Subcutaneous abdominal adipose tissue (tissue), 5 donors: ENCODE results near the gene RALGPS1.
A peak's percentile ranks its signal among the peaks of the same experiment; 100 is the strongest.

Source experiments
- H3K27ac ChIP-seq: one replicate; pipeline ENCODE4 v1.7.0; 2013; ENCODE audit warnings: low read depth, mild to moderate bottlenecking, inconsistent platforms, low read length, moderate library complexity
- H3K27me3 ChIP-seq, 5 donors: one replicate each; pipeline ENCODE4 v1.7.0; 2013; ENCODE audit warnings: low read length in 5 of 5, inconsistent platforms in 1 of 5; ENCODE audit not compliant: control insufficient read depth in 5 of 5, insufficient read depth in 4 of 5
- H3K36me3 ChIP-seq, 5 donors: one replicate each; pipeline ENCODE4 v1.7.0; 2013; ENCODE audit warnings: low read length in 5 of 5; ENCODE audit not compliant: control insufficient read depth in 5 of 5, insufficient read depth in 5 of 5
- H3K4me1 ChIP-seq, 5 donors: one replicate each; pipeline ENCODE4 v1.7.0; 2013; ENCODE audit warnings: low read length in 5 of 5, mild to moderate bottlenecking in 3 of 5, moderate library complexity in 1 of 5; ENCODE audit not compliant: control insufficient read depth in 5 of 5, insufficient read depth in 5 of 5
- H3K4me3 ChIP-seq, 5 donors: one replicate each; pipeline ENCODE4 v1.7.0; 2013; ENCODE audit warnings: low read length in 5 of 5, low read depth in 1 of 5
- H3K9ac ChIP-seq, 5 donors: one replicate each; pipeline ENCODE4 v1.7.0; 2013; ENCODE audit warnings: low read length in 5 of 5, mild to moderate bottlenecking in 4 of 5, moderate library complexity in 3 of 5
- H3K9me3 ChIP-seq, 5 donors: one replicate each; pipeline ENCODE4 v1.7.0; 2013; ENCODE audit warnings: low read length in 5 of 5; ENCODE audit not compliant: control insufficient read depth in 5 of 5
- donor health status: healthy.
- donor health status: healthy.
- donor health status: healthy.
- donor health status: healthy.
- donor health status: healthy.

The RALGPS1 gene

DNA sequence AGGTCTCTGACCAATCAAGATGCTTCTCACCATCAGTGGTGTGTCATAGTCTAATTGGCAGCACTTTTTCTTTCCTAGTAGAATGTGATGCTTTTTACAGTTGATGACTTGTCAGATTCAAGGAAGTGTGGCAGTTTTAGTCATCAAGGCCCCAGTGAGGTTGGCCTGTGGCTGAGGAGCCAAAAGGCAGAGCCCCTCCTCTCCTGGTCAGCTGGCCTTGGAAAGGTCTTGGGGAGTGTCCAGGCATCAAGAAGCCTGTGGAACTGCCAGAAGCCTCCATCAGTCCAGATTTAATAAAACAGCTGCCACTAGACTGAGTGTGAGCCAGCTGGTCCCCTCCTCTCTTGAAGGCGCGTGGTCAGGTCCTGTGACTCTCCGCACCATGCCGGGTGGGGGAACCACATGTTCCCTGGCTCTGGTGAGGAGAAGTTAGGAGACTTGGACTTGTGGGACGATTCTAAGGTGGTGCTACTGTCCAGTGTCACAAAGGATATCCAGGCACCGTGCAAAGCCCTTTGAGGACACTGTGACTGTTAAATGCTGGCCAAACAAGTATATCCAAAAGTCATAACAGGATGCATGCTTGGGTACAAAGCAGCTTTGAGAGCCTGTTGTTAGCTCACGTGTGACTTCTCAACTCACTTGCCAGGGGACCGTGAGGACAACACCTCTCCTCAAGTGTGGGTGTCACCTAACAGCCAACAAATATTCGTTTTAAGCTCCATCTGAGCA lies 213.9 kb downstream of the RALGPS1 start:
- peaks cover 18 to 57% (median 49%) of the 10 kb centered on the region in 5 donors for H3K4me1 ChIP-seq
- no peaks in the 10 kb centered on the region for H3K9me3 ChIP-seq
- H3K27me3 ChIP-seq, result no peaks in the 10 kb centered on the region
- H3K36me3 ChIP-seq, result no peaks in the 10 kb centered on the region
- peak overlapping the region in 2 of 5 donors; percentile 6 to 73 for H3K9ac ChIP-seq
- no peak overlapping the region for H3K4me3 ChIP-seq
- H3K27ac ChIP-seq, result peak overlapping the region; percentile 78

DNA sequence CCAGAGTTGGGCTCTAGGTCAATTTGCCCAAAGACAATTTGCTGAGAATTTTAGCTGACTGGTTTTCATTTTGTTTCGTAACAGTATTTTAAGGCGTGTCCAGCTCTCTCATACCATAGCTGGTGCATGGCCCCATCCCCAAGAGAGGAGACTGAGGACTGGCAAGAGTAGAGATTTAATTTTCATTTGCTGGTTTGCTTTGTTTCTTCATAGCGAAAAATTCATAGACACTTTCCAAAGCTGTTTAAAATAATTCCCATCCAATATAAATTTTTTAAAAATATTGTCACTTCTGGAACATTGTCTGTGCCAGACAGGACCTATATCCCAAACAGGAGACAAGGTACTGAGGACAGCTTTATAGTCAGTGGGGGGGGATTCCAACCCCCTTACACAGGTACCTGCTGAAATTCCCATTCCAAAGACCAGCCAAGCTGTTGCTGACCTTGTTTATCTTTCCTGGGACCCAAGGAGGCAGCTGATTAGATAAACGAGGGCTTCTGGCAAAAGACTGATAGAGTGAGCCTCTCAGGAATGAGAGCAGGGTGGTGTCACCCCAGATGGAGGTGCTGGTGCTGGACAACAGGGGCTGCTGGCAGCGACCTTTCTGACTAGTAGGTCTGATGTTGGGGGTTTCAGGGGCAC lies 214.6 kb downstream of the RALGPS1 start:
- Histone ChIP-seq H3K9me3 (no peaks in the 10 kb centered on the region), H3K27ac (peak overlapping the region; percentile 78), H3K9ac (peak overlapping the region in 3 of 5 donors; percentile 4 to 73 (median 6)), H3K36me3 (no peaks in the 10 kb centered on the region), H3K4me3 (no peak overlapping the region), H3K27me3 (no peaks in the 10 kb centered on the region), H3K4me1 (peaks cover 18 to 62% (median 52%) of the 10 kb centered on the region in 5 donors)

DNA sequence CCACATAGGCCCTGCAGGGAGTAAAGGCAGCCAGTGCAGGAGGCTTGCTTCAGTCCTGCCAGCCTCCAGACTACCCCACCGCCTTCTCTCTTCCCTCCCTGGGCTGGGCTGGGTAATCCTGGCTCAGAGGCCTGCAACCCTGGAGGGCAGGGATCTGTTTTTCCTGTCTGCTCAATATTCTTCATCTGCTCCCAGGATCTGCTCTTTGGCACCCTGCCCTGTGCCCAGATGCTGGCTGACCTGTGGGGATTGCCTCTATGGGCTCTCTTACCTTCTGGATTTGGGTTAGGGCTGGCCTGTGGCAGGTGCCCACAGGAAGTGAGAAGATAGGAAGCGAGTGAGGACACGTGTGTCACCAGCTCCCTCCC lies 215.1 kb downstream of the RALGPS1 start:
- no peaks in the 10 kb centered on the region for H3K36me3 ChIP-seq
- no peaks in the 10 kb centered on the region for H3K9me3 ChIP-seq
- H3K4me3 ChIP-seq, result no peak overlapping the region
- H3K4me1 ChIP-seq, result peaks cover 18 to 65% (median 57%) of the 10 kb centered on the region in 5 donors
- peak overlapping the region; percentile 78 for H3K27ac ChIP-seq
- H3K9ac ChIP-seq, result peak overlapping the region in 2 of 5 donors; percentile 4 to 73
- no peaks in the 10 kb centered on the region for H3K27me3 ChIP-seq

DNA sequence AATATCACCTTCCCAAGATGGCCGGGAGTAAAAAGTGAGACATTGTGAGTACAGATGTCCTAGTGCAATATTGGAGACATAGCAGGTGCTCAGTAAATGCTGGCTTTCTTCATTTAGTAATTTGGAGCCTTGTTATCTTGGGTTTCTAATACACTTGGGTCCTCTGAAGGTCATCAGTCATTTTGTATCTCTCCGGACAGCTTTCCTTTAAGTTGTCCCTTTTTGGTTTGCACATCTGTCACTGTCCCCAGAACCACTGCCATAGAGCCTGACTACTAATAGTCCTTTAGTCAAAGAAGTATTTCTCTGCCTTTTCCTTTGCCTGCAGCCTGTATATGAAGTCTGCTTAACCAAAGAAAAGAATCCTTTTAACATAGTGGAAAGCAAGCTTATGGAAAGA lies 215.7 kb downstream of the RALGPS1 start:
- peak overlapping the region; percentile 78 for H3K27ac ChIP-seq
- H3K4me1 ChIP-seq, result peaks cover 18 to 71% (median 62%) of the 10 kb centered on the region in 5 donors
- H3K4me3 ChIP-seq, result no peak overlapping the region

DNA sequence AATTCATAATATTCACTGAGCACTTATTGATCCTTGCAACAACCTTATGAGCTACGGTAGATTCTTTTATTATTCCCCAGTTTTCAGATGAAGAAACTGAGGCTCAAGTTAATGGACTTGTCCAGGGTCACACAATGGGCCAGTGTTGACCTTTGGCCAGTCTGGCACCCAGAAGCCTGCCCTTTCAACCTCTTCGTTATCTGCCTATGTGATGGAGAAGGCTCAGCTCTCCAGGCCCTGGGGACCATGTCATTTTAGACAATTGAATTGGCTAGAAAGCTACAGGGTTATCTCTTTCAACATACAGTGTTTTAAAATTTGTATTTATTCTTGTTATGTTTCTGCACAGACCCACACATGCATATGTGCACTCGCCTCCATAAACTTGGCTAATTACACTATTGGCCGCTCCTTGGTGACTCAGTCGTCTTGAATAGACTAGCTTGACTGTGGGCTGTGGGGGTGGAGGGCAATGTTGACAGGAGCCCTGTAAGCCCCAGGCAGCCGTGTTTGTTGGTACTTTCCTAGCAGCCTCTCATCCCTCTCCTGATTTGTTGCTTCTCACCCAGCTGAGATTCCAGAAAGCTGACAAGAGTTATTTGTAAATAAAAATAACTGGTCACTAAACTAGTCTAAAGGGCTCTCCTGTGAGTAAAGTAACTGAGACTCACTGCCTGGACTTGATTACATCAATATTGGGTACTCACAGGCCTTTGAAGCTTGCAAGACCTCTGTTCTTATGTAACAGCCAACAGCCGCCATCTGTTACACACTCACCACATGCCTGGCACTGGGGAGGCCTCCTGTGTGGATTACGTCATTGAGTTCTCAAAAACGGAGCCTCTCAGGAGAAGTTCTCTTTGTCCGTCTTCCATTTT lies 216.3 kb downstream of the RALGPS1 start:
- Histone ChIP-seq H3K27ac (peak overlapping the region; percentile 78), H3K9me3 (no peaks in the 10 kb centered on the region), H3K4me3 (no peak overlapping the region), H3K4me1 (peaks cover 18 to 76% (median 68%) of the 10 kb centered on the region in 5 donors), H3K9ac (peak overlapping the region in 1 of 5 donors; percentile 73), H3K27me3 (no peaks in the 10 kb centered on the region), H3K36me3 (no peaks in the 10 kb centered on the region)

More for the DNA sequence above, 215.7 kb downstream of the RALGPS1 start:
- Histone ChIP-seq H3K36me3 (no peaks in the 10 kb centered on the region), H3K9me3 (no peaks in the 10 kb centered on the region), H3K27me3 (no peaks in the 10 kb centered on the region), H3K9ac (peak overlapping the region in 1 of 5 donors; percentile 73)

DNA sequence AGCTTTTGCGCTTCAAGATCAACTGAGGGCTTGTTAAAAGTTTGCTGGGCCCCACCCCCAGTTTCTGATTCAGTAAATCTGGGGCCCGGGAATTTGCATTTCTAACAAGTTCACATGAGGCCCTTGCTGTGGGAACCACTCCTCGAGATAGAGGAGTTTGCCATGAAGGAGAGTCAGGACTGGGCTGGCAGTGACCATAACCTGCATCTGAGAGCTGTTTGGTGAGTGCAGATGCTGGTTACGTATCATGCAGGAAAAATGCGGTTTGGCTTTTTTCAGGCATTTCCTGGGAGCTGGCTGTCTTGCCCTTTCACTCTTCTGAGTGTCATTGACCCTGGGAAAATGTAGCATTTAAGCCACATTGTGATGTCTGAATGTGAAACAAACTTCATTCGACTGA lies 217.3 kb downstream of the RALGPS1 start:
- no peaks in the 10 kb centered on the region for H3K36me3 ChIP-seq
- H3K4me1 ChIP-seq, result peaks cover 18 to 79% (median 68%) of the 10 kb centered on the region in 5 donors
- H3K27me3 ChIP-seq, result no peaks in the 10 kb centered on the region
- H3K27ac ChIP-seq, result peak overlapping the region; percentile 78
- H3K9me3 ChIP-seq, result no peaks in the 10 kb centered on the region
- H3K4me3 ChIP-seq, result no peak overlapping the region
- peak overlapping the region in 1 of 5 donors; percentile 73 for H3K9ac ChIP-seq

DNA sequence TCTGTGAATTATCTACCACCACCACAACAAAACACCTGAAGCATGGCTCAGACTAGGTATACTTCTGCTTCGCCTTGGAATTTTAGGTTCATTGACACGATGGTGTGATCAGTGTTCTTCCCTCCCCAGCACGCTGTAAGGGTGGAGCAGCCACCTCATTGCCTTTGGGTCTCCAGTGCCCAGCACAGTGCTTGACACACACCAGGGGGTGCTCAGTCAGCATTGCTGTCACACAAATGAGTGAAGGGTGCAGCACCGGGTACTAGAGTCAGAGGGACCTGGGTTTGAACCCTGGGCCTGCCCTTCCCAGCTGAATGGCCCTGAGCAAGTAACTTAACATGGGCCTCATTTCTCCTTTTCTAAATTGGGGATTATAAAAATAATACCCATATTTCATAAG lies 217.8 kb downstream of the RALGPS1 start:
- no peaks in the 10 kb centered on the region for H3K36me3 ChIP-seq
- no peaks in the 10 kb centered on the region for H3K27me3 ChIP-seq
- H3K27ac ChIP-seq, result peak overlapping the region; percentile 78
- peak overlapping the region in 1 of 5 donors; percentile 69 for H3K9ac ChIP-seq
- H3K9me3 ChIP-seq, result no peaks in the 10 kb centered on the region
- no peak overlapping the region for H3K4me3 ChIP-seq
- peaks cover 18 to 74% (median 68%) of the 10 kb centered on the region in 5 donors for H3K4me1 ChIP-seq

DNA sequence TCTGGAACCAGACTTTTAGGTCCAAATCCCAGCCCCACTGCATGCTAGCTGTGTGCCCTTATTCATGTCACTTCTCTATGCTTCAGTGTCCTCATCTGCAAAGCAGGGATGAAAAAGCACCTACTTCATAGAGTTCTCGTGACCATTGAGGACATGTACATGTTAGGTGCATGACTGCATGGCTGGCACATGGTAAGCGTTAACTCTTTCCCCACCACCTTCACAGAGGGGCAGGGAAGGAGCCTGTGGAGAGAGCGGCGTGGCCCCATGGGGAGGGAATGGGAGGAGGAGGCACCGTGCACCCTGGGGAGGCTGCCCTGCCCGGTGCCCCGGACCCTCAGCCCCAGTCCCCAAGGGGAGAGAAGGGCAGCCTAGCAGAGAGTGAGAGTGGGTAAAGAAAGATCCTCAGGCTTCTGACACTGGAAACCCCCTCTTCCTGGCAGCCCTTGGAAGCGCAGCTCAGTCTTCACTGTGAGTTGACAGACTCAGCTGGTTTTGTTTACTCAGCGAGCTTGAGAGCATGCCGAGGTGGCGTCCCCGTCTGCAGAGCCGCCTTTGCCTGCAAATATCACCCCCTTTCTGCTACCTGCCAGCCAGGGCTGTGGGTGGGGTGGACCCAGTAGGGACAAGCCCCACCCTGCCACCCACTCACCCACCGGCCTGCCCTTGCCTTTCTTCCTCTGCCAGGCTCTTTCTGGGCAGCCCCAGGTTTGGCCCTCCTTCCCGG lies 218.5 kb downstream of the RALGPS1 start:
- Histone ChIP-seq H3K27me3 (no peaks in the 10 kb centered on the region), H3K9ac (peak overlapping the region in 2 of 5 donors; percentile 26 to 69), H3K4me1 (peaks cover 18 to 74% (median 68%) of the 10 kb centered on the region in 5 donors), H3K4me3 (no peak overlapping the region), H3K36me3 (no peaks in the 10 kb centered on the region), H3K27ac (peak overlapping the region; percentile 78), H3K9me3 (no peaks in the 10 kb centered on the region)

DNA sequence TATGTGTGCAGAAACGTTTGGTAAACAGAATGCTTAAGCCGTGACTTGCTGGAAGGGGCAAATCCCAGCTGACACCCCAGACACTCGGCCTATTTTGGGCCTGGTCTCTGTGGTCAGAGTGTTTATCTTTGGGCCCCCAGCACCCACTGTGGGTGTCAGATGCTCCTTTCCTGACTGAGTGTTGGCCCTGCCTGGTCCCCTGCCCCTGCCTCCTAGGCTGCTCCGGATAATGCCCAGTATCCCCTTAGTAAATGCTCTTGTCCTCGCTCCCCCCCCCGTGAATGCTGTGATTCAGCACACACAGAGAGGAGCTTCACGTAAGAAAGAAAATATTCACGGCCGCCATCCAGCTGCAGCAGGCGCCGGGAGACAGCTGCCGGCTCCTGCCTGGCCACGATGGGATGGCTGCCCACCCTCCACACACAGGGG lies 219.2 kb downstream of the RALGPS1 start:
- peaks cover 17 to 70% (median 62%) of the 10 kb centered on the region in 5 donors for H3K4me1 ChIP-seq
- peak overlapping the region in 3 of 5 donors; percentile 19 to 69 (median 26) for H3K9ac ChIP-seq
- peak overlapping the region; percentile 78 for H3K27ac ChIP-seq
- no peaks in the 10 kb centered on the region for H3K36me3 ChIP-seq
- no peak overlapping the region for H3K4me3 ChIP-seq
- H3K9me3 ChIP-seq, result no peaks in the 10 kb centered on the region
- H3K27me3 ChIP-seq, result no peaks in the 10 kb centered on the region
